DMS53 (cell line): ENCODE results near the gene PNMA8C.
A peak's percentile ranks its signal among the peaks of the same experiment; 100 is the strongest.

ENCODE experiments used
- DNase-seq: peaks from one replicate; lab custom pipeline; 2025; lab: John Stamatoyannopoulos, UW

PNMA8C gene

DNA sequence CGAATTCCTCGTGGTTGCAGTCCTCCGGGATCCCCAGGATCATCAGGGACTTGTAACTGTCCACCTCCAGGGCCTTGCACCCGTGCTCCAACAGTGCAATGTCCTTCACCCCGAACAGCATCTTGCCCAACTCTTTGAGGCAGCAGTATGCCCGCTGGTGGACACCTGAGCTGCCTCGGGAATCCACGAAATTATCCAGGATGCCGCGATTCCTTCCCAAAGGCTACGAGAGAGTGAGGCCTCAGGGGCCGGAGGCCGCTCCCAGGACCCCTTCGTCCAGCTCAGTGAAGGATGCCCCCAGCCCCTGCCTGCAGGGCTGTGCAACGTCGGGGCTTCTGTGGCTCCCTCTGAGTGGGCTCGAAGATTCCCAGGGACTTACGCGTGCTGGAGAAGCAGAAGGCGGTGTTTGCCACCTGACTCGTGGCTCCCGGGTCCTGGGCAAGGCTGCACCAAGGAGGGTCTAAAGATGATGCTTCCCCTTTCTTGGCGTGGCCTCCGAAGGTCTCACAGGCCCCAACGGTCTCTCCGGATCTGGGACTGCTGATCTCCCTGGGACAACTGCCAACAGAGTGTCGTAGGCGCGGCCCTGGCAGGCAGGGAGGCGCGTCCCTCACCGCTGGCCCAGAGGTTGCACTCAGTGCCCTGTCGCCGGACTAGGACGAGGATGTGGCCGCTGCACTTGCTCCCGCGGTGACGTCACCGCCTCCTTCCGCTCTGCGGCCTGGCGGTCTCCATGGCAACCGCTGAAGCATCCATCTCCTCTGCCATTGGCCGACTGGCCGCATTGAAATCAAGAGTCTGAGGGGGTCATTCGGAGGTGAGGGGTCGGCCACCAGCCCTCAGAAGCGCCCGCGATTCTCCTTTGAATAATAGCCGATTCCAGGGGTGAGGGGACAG, at the start of gene PNMA8C:
Gene PNMA8C, minus strand, starts transcription at position 698 of the 897 bp plus-strand sequence. Its CDS starts 577 bp downstream, at position 121.
- peak; percentile 91 for DNase-seq

DNA sequence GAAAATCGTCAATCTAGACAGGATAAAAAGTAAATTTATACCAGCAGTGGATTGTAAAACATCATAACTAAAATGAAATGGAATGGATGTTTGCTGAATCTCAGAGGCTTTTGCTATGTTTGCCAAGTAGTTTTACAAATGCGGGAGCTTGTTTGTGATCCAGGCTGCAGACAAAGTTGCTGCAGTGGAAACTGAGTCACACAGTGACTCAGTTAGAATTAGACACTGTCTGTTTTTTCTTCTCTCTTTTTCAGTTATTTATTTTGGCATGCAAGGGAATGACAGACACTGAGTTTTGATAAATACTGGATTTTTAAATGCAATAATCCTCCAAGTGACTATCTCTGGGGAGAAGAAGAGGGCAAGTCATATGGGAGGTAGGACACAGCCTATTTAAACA, 47.2 kb upstream of the PNMA8C start:
- no peak for DNase-seq

DNA sequence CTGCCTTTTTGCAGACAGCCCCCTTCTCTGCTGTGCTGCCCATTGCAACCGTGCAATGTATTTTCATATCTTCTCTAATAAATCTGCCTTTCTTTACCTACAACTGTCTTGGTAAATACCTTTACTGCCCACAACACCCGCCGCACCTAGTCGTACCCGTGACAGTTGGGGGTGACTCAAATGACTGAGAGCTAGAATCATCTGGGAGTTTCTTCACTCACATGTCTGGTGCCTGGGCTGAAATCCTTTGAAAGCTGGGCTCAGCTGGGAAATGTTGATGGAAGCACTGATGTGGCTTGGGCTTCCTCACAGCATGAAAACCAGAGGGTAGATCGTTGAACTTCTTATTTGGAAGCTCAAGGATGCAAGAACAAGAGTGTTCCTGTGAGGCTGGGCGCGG, 45.5 kb upstream of the PNMA8C start:
- DNase-seq, result no peak

DNA sequence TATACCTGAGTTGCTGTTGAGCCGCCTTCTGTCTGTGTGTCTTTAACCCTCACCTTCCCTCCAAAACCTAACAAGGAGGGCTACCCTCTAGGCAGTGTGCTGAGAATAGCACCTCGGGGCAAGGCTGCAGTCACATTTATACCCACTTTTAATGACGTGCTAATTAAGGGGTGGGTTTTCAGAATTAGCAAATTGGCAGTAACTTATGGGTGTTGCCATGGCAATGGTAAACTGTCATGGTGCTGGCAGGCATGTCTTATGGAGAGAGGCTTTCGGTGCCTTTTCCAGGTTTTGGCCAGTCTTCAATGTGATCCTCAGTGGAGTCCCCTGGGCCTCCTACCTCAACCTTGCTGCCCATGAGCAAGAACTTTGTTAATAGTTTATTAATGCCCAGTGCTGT, 43.9 kb upstream of the PNMA8C start:
- DNase-seq, result no peak

DNA sequence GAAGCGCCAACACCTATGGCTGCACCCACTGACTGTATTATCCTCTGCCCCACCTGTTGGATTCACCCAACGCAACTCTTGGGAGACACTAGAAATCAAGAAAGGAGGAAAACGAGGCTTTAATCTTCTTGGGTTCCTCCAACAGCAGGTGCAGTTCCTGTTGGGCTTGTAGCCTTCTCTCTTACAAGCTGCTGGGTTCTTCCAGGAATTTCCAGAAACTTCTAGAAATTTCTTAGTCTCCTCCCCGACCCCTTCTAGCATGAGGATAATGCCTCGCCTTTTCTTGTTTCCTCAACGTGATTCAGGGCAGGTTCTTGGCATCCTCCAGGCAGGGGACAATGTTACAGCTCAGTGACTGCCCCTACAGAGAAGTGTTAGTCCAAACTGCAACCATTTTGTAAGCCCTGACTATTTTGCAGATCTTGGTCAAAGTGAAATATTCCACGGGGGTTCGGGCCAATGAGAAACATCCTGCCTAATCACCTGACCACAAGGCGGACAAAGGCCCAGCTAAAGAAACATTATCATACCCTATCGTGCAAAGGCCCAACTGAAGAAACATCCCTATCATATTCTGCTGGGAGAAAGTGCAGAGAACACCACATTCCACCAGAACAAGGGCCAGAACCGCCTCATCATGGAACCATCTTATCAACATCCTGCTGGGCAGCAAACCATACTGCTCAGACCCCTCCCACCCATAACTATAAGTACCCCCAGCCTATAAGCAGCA, 43.2 kb upstream of the PNMA8C start:
- DNase-seq, result no peak

DNA sequence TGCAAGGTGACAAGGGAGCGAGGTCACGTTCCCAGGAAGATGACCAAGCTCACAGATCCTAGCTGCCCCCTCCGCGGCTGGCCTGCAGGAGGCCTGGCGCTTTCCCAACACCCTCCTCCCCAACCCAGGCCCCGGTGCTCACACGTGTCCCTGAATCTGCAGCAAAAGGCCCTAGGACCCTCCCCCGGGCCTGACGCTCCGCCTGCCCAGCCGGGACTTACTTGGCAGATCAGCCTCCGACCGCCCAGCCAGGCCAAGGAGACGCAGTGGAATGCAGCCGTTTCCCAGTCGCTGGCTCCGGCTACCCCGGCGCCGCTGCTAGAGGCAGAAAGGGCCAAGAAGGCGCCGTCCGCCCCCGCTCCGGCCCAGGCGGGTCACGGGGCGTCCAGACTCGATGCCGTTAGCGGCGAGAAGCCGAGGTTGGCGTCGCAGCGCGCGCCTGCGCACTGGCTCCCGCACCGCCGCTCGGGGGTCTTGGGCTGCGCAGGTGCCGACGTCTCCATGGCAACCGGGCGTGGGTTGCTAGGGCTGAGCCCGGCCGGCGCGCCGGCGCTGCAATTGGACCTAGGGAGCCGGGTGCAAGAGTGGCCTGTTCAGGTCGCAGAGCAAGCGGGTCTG, 42.5 kb upstream of the PNMA8C start, which contains the start of gene PNMA8A:
Gene PNMA8A, minus strand, starts transcription at position 448 of the 618 bp plus-strand sequence. CDS start 528 bp downstream, outside the sequence.
- peak; percentile 31 for DNase-seq

DNA sequence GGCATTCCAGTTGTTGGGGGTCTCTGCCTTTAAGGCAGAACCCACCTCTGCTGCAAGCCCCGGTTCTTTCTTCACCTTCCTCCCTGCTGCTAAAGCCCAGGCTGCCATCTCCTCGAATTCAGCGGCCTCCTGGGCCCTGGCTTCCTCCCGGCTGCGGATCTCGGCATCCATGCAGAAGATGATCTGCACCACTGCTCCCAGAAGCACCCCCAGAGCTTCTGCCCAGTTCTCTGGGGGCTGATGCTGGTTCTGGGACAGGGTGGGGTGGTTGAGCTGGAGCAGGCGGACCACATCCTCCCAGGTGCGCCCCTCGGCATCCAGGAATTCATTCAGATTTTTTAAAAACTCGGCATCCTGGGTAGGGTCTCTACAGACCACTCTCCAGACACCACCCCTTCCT, 41.6 kb upstream of the PNMA8C start:
- DNase-seq, result no peak

DNA sequence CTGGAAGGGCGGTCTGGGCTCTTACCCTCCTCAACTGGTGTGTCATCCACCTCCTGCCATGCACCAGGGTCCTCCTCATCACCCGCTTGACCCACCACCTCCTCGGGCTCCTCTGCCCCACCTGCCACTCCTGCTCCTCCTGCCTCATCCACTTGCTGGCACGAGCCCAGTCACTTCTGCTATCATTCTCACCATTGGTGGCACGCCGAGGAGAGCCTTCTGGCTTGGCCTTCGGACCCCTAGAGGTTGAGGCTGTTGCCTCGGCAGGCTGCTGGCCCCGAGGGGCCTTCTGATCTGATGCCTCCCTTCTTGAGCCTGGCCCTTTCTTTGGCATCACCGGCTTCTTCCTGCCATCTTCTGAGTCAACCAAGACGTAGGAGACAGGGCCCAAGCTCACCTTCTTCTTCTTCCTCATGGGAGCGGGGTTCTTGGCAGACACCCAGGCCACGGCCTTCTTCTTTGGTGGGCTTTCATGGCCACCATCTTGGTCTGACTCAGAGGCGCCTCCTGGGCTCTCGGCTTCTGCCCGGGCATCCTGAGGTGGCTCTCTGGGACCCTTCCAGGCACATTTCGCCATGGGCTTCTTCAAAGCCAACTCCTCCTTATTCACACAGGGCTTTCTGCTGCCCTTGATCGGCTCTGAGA, 40.9 kb upstream of the PNMA8C start:
- DNase-seq, result no peak

DNA sequence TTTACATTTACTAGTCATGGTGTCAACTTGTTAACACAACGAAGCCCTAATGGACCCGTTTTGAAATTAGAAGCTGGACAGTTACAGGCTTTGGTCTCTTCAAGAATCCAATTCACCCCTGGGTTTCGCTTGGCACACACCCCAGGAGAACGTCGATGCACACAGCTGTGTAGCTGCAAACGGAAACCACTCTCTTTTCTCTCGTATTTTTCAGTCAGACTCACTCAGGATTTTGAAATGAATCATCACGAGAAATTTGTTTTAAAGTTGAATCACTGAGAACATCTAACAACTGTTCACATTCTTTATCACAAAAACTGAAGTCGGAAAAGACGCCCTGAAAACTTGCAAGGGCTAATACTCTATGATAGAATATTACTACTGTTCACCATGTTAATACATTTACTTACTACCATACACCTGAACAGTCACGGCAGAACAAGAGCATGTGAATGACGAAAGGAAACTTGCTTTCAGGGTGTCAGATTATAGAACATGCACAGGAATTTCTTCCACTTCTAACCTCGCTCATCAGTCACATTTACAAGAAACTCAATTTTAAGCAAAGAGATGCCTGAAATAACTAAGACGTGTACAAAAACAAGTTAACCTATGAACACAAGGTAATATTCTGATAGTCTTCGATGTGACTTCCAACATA, 37.9 kb upstream of the PNMA8C start:
- no peak for DNase-seq

DNA sequence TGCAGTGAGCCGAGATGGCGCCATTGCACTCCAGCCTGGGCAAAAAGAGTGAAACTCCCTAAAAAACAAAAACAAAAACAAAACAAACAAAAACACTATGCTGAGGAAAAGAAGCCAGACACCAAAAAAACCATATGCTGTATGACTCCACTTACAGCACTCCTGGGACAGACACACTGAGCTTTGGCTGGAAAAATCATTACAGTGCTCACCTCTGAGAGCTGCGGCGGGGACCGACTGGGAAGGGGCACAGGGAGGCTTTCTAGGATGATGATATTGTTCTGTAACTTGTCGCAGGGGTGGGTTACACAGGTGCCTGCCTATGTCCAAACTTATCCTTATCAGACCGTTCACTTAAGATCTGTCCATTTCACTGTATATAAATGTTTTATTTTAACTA, 34.8 kb upstream of the PNMA8C start:
- no peak for DNase-seq

DNA sequence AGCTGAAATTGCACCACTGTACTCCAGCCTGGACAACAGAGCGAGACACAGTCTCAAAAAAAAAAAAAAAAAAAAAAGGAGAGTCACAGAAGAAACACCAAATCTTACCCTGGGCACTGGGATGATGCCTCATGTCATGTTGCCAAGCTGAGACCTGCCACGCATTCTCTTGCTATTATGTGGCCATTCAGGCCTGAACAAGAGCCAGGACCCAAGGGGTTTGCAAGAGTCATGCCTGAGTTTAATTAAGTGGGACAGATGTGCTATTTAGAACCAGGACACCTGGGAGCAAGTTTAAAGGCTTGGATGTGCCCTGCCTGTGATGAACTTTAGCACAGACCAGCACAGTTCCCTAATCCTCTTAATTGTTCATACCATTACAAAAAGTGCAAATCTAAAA, 32.8 kb upstream of the PNMA8C start:
- DNase-seq, result no peak

DNA sequence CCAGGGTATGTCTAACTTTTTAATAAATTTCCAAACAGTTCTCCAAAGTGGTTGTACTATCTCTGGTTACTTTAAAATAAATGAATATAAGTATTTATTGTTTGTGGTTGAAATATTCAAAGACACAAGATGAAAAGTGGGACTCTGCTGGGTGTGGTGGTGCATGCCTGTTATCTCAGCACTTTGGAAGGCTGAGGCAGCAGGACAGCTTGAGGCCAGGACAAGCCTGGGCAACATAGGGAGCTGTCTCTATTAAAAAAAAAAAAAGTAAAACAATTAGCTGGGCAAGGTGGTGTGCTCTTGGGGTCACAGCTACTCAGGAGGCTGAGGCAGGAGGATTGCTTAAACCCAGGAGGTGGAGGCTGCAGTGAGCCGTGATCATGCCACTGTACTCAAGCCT, 32.2 kb upstream of the PNMA8C start:
- DNase-seq, result no peak

DNA sequence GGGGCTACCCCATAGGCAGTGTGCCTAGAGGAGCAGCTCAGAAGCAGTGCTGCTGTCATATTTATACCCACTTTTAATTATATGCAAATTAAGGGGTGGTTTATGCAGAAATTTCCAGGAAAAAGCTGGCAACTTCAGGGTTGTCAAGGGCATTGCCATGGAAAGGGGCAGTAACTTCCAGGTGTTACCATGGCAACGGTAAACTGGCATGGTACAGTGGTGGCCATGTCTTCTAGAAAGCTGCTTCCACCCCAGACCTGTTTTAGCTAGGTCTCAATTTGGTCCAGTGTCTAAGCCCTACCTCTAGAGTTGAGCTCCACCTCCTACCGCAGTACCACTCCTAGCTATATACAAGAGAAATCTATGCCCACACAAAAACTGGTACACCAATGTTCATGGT, 31.3 kb upstream of the PNMA8C start:
- DNase-seq, result peak; percentile 17

DNA sequence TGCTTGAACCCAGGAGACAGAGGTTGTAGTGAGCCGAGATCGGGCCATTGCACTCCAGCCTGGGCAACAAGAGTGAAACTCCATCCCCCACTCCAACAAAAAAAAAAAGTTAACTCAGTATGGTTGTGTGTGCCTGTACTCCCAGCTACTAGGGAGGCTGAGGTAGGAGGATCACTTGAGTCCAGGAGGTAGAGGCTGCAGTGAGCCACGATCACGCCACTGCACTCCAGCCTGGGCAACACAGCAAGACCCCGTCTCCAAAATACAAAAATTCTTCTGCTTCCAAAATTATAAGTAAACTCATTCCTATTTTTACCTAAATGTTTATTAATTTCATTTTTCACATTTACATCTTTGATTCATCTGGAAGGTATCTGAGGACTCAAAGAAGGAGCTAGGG, 28.2 kb upstream of the PNMA8C start:
- DNase-seq, result no peak

DNA sequence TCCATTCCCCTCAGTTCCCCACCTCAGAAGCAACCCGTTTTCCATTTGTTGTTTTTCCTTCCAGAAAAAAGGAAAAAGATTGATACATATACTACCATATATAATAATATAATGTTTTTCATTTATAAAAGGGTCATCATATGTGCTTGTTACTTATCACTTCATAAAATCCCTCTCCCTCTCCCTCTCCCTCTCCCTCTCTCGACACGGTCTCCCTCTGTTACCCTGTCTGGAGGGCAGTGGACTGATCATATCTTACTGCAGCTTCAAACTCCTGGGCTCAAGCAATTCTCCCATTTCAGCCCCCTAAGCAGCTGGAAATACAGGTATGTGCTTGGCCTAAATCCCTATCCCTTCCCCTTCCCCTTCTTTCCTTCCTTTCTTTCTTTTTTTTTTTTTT, 25.5 kb upstream of the PNMA8C start:
- no peak for DNase-seq

DNA sequence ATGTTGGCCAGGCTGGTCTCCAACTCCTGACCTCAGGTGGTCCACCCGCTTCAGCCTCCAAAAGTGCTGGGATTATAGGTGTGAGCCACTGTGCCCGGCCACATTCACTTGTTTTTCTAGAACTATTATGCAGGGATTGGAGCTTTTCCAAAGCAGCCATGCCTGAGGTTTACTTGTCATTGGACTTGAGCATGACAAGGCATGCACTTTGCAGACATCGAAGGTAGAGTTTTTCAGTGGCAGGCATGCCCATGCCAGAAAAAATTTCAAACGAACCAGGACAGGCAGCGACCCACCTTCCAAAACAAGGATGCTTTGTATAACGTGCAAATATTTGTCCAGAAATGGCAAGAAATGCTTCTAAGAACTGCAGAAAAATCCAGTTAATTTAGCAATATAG, 24.9 kb upstream of the PNMA8C start:
- no peak for DNase-seq

DNA sequence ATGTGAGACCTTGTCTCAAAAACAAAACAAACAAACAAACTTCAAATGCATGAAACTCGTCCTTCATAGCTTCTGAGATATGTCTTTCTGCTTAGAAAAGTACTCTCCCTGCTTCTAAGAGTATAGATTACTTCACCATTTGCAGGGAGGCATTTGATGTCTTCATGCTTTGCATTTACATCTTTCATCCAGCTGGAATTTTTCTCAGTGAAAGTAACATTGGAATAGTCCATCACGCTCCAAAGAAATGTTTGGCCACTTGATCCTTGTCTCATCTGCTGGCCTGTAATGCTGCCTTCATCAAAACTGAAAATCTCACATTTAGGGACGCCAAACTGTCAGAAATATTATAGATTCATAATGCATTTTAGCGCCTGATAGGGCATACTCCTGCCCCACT, 23.4 kb upstream of the PNMA8C start:
- no peak for DNase-seq

DNA sequence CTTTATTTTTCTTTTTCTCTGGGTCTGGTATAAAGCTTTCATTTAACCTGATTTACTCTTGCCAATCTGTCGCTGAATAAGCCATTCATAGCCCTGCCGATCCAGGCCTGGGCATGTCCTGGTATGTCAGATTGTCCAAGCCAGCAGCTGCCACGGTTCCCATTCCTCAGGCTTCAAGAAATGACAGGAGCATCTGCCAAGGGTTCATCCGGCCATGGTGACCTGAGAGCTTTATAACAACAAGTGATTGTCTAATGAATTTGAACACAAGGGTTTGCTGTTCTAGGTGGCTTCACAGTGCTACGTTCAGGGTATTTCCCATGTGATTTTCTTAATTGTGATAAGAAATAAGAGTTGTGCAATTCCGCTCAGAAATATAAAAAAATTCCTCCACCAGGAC, 22.6 kb upstream of the PNMA8C start:
- DNase-seq, result no peak

DNA sequence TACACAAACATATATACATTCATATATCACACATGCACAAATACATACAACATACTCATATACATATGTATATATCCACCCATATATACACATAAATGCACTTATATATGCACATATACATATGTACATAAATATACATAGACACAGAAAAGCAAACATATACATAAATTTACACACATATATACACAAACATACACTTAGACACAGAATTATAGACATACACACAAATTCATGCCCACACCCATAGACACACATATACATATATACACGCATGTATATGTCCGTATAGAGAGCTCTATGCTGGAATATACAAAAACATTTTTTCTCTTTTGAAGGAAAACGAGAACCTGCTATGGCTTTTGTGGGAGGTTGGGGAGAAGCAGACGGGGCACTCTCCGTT, 22.0 kb upstream of the PNMA8C start:
- DNase-seq, result no peak

DNA sequence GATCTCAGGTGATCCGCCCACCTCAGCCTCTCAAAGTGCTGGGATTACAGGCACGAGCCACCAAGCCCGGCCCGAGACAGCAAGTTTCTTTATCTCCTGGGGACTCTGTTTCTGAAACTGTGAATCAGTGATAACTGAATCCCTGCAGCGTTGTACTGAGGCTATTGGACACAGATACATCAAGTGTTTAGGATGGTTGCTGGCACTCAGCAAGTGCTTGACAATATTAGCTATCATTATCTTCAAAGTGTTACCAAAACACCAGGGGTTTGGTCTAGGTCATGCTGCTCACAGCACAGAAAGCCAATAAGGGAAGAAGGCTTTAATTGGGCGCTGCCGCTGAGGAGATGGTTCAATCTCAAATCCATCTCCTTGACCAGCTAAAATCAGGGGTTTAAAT, 20.5 kb upstream of the PNMA8C start:
- DNase-seq, result no peak

DNA sequence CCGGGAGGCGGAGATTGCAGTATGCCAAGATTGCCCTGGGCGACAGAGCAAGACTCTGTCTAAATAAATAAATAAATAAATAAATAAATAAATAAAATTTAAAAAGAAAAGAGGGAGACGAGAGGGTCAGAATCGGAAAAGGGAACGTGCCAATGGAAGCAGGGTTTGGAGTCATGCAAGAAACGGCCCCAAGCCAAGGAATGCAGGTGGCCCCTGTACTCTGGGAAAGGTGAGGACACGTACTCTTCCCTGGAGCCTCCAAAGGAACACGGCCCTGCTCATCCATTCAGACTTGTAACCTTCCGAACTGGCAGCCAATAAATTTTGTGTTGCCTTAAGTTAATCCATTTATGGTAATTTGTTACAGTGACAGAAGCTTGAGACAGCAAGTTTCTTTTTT, 19.9 kb upstream of the PNMA8C start:
- no peak for DNase-seq

DNA sequence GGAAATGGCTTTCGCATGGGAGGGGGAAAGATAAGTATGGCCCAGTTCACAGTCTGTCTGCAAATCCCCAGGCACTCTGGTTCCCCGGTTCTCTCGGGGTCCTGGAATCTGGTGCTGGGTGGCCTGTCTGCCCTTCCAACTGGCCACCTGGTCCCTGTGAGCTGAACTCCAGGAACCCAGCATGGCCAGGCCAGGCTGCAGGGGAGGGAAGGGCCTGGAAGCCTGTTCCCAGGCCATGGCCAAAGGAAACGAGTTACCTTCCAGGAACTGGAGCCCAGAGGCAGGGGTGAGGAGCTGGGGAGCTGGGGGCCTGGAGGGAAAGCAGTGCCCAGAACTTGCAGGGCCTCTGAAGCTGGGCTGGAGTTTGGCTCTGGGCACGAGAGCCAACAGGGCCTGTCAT, 19.1 kb upstream of the PNMA8C start:
- no peak for DNase-seq
